ENCODE data around the gene CALML5.

Gene CALML5

DNA sequence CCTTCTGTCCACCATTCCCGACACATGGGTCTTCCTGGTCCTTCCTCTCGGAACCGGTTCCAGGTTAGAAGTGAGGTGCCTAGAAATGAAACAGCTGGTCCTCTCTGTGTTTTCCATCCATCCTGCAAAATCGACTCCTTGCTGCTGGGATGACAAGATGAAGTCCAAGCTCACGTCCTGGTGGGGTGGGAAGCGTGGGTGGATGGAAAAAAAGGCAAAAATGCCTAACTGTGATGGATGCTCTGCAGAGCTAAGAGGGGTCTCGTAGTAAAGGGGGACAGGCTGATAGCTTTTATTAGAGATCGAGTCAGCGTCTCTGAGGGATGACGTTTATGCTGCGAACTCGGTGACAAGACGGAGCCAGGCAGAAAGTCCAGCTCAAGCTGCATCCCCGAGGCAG, 14.1 kb downstream of the CALML5 start:
- Histone ChIP-seq H3K9me3 (ENCODE audit: insufficient read depth, low read length) (no peaks in the 10 kb centered on the region), H3K4me3 (ENCODE audit: insufficient read depth, low read length, poor library complexity, severe bottlenecking) (no peak overlapping the region), H3K27me3 (ENCODE audit: low read length) (no peaks in the 10 kb centered on the region), H3K36me3 (ENCODE audit: low read length) (no peaks in the 10 kb centered on the region), H4K20me1 (ENCODE audit: low read depth, low read length) (no peaks in the 10 kb centered on the region), H3F3A (ENCODE audit: insufficient read depth) (no peaks in the 10 kb centered on the region), H3K9me2 (replicated peaks; ENCODE audit: insufficient read depth, low read length) (no peaks in the 10 kb centered on the region), H3K27ac (ENCODE audit: low read depth, low read length) (no peak overlapping the region), H3K79me2 (ENCODE audit: insufficient read depth, low read length) (no peaks in the 10 kb centered on the region), H3K4me2 (ENCODE audit: low read depth, low read length, poor library complexity, severe bottlenecking) (no peak overlapping the region), H3K9ac (ENCODE audit: low read length) (no peak overlapping the region), H2AFZ (ENCODE audit: low read depth, low read length, severe bottlenecking) (no peak overlapping the region)
- no peak for TF ChIP-seq EZH2phosphoT487 (conservative IDR thresholded peaks at IDR 0.05; ENCODE audit: low read length)
- TF ChIP-seq, protein P1, sequence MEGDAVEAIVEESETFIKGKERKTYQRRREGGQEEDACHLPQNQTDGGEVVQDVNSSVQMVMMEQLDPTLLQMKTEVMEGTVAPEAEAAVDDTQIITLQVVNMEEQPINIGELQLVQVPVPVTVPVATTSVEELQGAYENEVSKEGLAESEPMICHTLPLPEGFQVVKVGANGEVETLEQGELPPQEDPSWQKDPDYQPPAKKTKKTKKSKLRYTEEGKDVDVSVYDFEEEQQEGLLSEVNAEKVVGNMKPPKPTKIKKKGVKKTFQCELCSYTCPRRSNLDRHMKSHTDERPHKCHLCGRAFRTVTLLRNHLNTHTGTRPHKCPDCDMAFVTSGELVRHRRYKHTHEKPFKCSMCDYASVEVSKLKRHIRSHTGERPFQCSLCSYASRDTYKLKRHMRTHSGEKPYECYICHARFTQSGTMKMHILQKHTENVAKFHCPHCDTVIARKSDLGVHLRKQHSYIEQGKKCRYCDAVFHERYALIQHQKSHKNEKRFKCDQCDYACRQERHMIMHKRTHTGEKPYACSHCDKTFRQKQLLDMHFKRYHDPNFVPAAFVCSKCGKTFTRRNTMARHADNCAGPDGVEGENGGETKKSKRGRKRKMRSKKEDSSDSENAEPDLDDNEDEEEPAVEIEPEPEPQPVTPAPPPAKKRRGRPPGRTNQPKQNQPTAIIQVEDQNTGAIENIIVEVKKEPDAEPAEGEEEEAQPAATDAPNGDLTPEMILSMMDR (IDR thresholded peaks at IDR 0.05; ENCODE audit: insufficient read depth, low read length, poor library complexity, severe bottlenecking) = no peak

DNA sequence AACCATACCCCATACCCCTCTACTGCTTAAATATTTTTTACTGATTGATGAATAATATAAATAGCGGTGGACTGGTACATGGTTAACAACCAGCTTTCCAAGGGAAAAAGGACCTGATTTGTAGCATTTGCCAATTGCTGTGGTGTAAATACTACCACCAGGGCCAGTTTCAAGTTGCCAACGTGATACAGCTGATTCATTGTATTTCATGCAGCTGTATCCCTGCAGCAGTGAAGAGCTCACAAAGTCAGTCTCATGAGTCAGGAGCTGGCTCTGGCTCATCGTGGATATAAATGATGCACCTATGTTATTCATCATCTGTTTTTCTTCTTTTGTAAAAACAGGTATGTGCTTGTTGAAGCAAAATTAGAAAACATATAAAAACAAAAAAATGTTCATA, 15.2 kb downstream of the CALML5 start:
- H3K4me3 ChIP-seq (ENCODE audit: insufficient read depth, low read length, poor library complexity, severe bottlenecking) = no peak overlapping the region
- no peak overlapping the region for H3K9ac ChIP-seq (ENCODE audit: low read length)
- H3K9me3 ChIP-seq (ENCODE audit: insufficient read depth, low read length) = no peaks in the 10 kb centered on the region
- no peaks in the 10 kb centered on the region for H3F3A ChIP-seq (ENCODE audit: insufficient read depth)
- H3K9me2 ChIP-seq (replicated peaks; ENCODE audit: insufficient read depth, low read length) = no peaks in the 10 kb centered on the region
- no peak overlapping the region for H3K4me2 ChIP-seq (ENCODE audit: low read depth, low read length, poor library complexity, severe bottlenecking)
- H3K27me3 ChIP-seq (ENCODE audit: low read length) = no peaks in the 10 kb centered on the region
- no peak overlapping the region for H3K27ac ChIP-seq (ENCODE audit: low read depth, low read length)
- H3K79me2 ChIP-seq (ENCODE audit: insufficient read depth, low read length) = no peaks in the 10 kb centered on the region
- no peaks in the 10 kb centered on the region for H3K36me3 ChIP-seq (ENCODE audit: low read length)
- TF ChIP-seq EZH2phosphoT487 (conservative IDR thresholded peaks at IDR 0.05; ENCODE audit: low read length) = no peak
- TF ChIP-seq, protein P1 (IDR thresholded peaks at IDR 0.05; ENCODE audit: insufficient read depth, low read length, poor library complexity, severe bottlenecking) = no peak
- H4K20me1 ChIP-seq (ENCODE audit: low read depth, low read length) = no peaks in the 10 kb centered on the region
- H2AFZ ChIP-seq (ENCODE audit: low read depth, low read length, severe bottlenecking) = no peak overlapping the region

DNA sequence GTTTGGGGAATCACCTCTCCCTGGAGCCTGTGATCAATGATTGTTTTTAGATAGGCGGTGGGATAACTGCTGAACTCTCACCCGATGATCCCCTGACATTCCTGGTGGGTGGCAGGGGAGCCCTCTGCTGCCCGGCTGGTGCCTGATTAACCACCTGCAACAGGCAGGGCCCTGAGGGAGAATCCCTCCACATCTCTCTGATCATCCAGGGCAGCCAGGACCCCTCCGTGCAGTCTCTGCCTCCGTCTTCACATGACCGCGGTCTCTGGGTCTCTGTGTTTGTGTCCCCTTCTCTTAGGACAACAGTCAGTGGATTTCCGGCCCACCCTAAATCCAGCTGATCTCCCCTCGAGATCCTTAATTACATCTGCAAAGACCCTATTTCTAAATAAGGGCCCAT, 17.4 kb downstream of the CALML5 start:
- no peaks in the 10 kb centered on the region for H3K79me2 ChIP-seq (ENCODE audit: insufficient read depth, low read length)
- no peaks in the 10 kb centered on the region for H3K27me3 ChIP-seq (ENCODE audit: low read length)
- H3K4me2 ChIP-seq (ENCODE audit: low read depth, low read length, poor library complexity, severe bottlenecking) = no peak overlapping the region
- no peaks in the 10 kb centered on the region for H3K36me3 ChIP-seq (ENCODE audit: low read length)
- H4K20me1 ChIP-seq (ENCODE audit: low read depth, low read length) = no peaks in the 10 kb centered on the region
- H3K4me3 ChIP-seq (ENCODE audit: insufficient read depth, low read length, poor library complexity, severe bottlenecking) = no peak overlapping the region
- no peaks in the 10 kb centered on the region for H3K9me3 ChIP-seq (ENCODE audit: insufficient read depth, low read length)
- H2AFZ ChIP-seq (ENCODE audit: low read depth, low read length, severe bottlenecking) = no peak overlapping the region
- no peaks in the 10 kb centered on the region for H3K9me2 ChIP-seq (replicated peaks; ENCODE audit: insufficient read depth, low read length)
- H3K27ac ChIP-seq (ENCODE audit: low read depth, low read length) = no peak overlapping the region
- no peak for TF ChIP-seq EZH2phosphoT487 (conservative IDR thresholded peaks at IDR 0.05; ENCODE audit: low read length)
- TF ChIP-seq, protein P1 (IDR thresholded peaks at IDR 0.05; ENCODE audit: insufficient read depth, low read length, poor library complexity, severe bottlenecking) = no peak
- H3F3A ChIP-seq (ENCODE audit: insufficient read depth) = no peaks in the 10 kb centered on the region
- H3K9ac ChIP-seq (ENCODE audit: low read length) = no peak overlapping the region
